ENCODE data around the gene CTTNBP2.

The CTTNBP2 gene

GRCh38 chr7:117808341-117808757 is 64.9 kb downstream of the CTTNBP2 start (continued):
- TF ChIP-seq, protein P1, sequence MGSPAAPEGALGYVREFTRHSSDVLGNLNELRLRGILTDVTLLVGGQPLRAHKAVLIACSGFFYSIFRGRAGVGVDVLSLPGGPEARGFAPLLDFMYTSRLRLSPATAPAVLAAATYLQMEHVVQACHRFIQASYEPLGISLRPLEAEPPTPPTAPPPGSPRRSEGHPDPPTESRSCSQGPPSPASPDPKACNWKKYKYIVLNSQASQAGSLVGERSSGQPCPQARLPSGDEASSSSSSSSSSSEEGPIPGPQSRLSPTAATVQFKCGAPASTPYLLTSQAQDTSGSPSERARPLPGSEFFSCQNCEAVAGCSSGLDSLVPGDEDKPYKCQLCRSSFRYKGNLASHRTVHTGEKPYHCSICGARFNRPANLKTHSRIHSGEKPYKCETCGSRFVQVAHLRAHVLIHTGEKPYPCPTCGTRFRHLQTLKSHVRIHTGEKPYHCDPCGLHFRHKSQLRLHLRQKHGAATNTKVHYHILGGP (tag by site-specific recombination; IDR thresholded peaks at IDR 0.05): no peak
- TF ChIP-seq MYNN (tag by site-specific recombination; IDR thresholded peaks at IDR 0.05; ENCODE audit: borderline replicate concordance) (no peak), ZNF548 (tag by site-specific recombination; IDR thresholded peaks at IDR 0.05) (no peak), ZBTB10 (tag by site-specific recombination; IDR thresholded peaks at IDR 0.05) (no peak), REPIN1 (tag by site-specific recombination; IDR thresholded peaks at IDR 0.05; ENCODE audit: low read depth) (no peak), ZNF221 (tag by site-specific recombination; IDR thresholded peaks at IDR 0.05; ENCODE audit: borderline replicate concordance) (no peak), ZNF670 (tag by site-specific recombination; IDR thresholded peaks at IDR 0.05; ENCODE audit: low read depth) (no peak), ZNF354C (tag by site-specific recombination; IDR thresholded peaks at IDR 0.05; ENCODE audit: borderline replicate concordance, low read depth) (no peak)

- Histone ChIP-seq H3K36me3 (ENCODE audit: control insufficient read depth in 2 of 2, insufficient read depth in 1 of 2, low read length in 2 of 2) (no peaks in the 10 kb centered on the region), H3K9me3 (ENCODE audit: control insufficient read depth, insufficient read depth, low read depth, low read length) (no peaks in the 10 kb centered on the region), H3K27ac (ENCODE audit: extremely low read depth, low read depth, low read length) (no peak overlapping the region), H3K4me1 (ENCODE audit: control insufficient read depth, insufficient read depth, low read length) (no peaks in the 10 kb centered on the region), H3K4me3 (ENCODE audit: low read depth, low read length) (no peak overlapping the region)
- no peak for TF ChIP-seq ZNF248 (tag by site-specific recombination; IDR thresholded peaks at IDR 0.05)
- TF ChIP-seq ZNF23 (tag by site-specific recombination; IDR thresholded peaks at IDR 0.05; ENCODE audit: borderline replicate concordance): no peak
- no peak for TF ChIP-seq KLF17 (tag by site-specific recombination; IDR thresholded peaks at IDR 0.05)
- TF ChIP-seq ZBTB7A (tag by site-specific recombination; IDR thresholded peaks at IDR 0.05; ENCODE audit: low read depth): no peak
- TF ChIP-seq ZBTB10 (tag by site-specific recombination; IDR thresholded peaks at IDR 0.05): no peak
- TF ChIP-seq, protein P2, sequence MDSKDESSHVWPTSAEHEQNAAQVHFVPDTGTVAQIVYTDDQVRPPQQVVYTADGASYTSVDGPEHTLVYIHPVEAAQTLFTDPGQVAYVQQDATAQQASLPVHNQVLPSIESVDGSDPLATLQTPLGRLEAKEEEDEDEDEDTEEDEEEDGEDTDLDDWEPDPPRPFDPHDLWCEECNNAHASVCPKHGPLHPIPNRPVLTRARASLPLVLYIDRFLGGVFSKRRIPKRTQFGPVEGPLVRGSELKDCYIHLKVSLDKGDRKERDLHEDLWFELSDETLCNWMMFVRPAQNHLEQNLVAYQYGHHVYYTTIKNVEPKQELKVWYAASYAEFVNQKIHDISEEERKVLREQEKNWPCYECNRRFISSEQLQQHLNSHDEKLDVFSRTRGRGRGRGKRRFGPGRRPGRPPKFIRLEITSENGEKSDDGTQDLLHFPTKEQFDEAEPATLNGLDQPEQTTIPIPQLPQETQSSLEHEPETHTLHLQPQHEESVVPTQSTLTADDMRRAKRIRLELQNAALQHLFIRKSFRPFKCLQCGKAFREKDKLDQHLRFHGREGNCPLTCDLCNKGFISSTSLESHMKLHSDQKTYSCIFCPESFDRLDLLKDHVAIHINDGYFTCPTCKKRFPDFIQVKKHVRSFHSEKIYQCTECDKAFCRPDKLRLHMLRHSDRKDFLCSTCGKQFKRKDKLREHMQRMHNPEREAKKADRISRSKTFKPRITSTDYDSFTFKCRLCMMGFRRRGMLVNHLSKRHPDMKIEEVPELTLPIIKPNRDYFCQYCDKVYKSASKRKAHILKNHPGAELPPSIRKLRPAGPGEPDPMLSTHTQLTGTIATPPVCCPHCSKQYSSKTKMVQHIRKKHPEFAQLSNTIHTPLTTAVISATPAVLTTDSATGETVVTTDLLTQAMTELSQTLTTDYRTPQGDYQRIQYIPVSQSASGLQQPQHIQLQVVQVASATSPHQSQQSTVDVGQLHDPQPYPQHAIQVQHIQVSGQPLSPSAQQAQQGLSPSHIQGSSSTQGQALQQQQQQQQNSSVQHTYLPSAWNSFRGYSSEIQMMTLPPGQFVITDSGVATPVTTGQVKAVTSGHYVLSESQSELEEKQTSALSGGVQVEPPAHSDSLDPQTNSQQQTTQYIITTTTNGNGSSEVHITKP (tag by site-specific recombination; IDR thresholded peaks at IDR 0.05): no peak
- TF ChIP-seq, protein P3, sequence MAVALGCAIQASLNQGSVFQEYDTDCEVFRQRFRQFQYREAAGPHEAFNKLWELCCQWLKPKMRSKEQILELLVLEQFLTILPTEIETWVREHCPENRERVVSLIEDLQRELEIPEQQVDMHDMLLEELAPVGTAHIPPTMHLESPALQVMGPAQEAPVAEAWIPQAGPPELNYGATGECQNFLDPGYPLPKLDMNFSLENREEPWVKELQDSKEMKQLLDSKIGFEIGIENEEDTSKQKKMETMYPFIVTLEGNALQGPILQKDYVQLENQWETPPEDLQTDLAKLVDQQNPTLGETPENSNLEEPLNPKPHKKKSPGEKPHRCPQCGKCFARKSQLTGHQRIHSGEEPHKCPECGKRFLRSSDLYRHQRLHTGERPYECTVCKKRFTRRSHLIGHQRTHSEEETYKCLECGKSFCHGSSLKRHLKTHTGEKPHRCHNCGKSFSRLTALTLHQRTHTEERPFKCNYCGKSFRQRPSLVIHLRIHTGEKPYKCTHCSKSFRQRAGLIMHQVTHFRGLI (tag by site-specific recombination; IDR thresholded peaks at IDR 0.05): no peak
- no peak for TF ChIP-seq ZEB2 (tag by site-specific recombination; IDR thresholded peaks at IDR 0.05)
- no peak for TF ChIP-seq ZNF701 (tag by site-specific recombination; IDR thresholded peaks at IDR 0.05)
- no peak for TF ChIP-seq ZNF639 (tag by site-specific recombination; IDR thresholded peaks at IDR 0.05)
- no peak for TF ChIP-seq ZNF16 (tag by site-specific recombination; IDR thresholded peaks at IDR 0.05; ENCODE audit: low read depth)
- TF ChIP-seq, protein P4, sequence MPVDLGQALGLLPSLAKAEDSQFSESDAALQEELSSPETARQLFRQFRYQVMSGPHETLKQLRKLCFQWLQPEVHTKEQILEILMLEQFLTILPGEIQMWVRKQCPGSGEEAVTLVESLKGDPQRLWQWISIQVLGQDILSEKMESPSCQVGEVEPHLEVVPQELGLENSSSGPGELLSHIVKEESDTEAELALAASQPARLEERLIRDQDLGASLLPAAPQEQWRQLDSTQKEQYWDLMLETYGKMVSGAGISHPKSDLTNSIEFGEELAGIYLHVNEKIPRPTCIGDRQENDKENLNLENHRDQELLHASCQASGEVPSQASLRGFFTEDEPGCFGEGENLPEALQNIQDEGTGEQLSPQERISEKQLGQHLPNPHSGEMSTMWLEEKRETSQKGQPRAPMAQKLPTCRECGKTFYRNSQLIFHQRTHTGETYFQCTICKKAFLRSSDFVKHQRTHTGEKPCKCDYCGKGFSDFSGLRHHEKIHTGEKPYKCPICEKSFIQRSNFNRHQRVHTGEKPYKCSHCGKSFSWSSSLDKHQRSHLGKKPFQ (tag by site-specific recombination; IDR thresholded peaks at IDR 0.05): no peak
- ChIA-PET CTCF (interaction anchor here (1.4 kb wide), 1 partner anchor 9 kb away, joined by 3 read pairs; no protein-coding TSS in a partner anchor), POLR2A (no interaction called here)
Measured at GRCh38 chr7:117807676-117808075, 65.6 kb downstream of the CTTNBP2 start.
